Panc1 (cell line): ENCODE data around the gene ANKH. TPM values are rescaled to one million over a fixed set of nuclear protein-coding genes. Genes with fewer than 3 reads are reported as not detected.

ENCODE experiments used
- ATAC-seq: fragments of 200-7000 bp; cut with Tn5 transposase; 2 replicates; pipeline ENCODE4 v1.9.1; 2020; ENCODE audit warnings: mild to moderate bottlenecking, moderate library complexity
- BruUV-seq: library from RNA; stranded (reverse); fragments of 400-500 nt; replicated peaks from 2 replicates; lab custom pipeline; 2021; lab: Mats Ljungman, UMichigan
- CTCF ChIA-PET: fragments of 300-600 bp; sonication (Branson Sonifier 250); formaldehyde crosslinking; loops from one replicate; lab custom pipeline; 2022; ENCODE audit warnings: antibody characterized with exemption; lab: Charles Lee
- POLR2A ChIA-PET: fragments of 300-600 bp; sonication (Branson Sonifier 250); formaldehyde crosslinking; loops from one replicate; lab custom pipeline; 2022; ENCODE audit warnings: antibody characterized with exemption; lab: Charles Lee
- DNase-seq: peaks from one replicate; pipeline ENCODE4 v3.0.0-alpha.2; 2010; ENCODE audit warnings: low read depth, low spot score
- H3K27ac ChIP-seq: 2 replicates; pipeline ENCODE4 v1.5.1; 2011; ENCODE audit warnings: mild to moderate bottlenecking, low read length, inconsistent platforms
- H3K27me3 ChIP-seq: fragments of 200-500 bp; sonication (Bioruptor generic); 2 replicates; pipeline ENCODE4 v1.6.0; 2014; ENCODE audit warnings: low read length, inconsistent platforms; ENCODE audit not compliant: control insufficient read depth, insufficient read depth
- H3K36me3 ChIP-seq: fragments of 200-500 bp; sonication (Bioruptor generic); 2 replicates; pipeline ENCODE4 v1.5.1; 2014; ENCODE audit warnings: inconsistent platforms, mild to moderate bottlenecking, low read length, moderate library complexity; ENCODE audit not compliant: control insufficient read depth, insufficient read depth
- H3K4me1 ChIP-seq: 2 replicates; pipeline ENCODE4 v1.5.1; 2011; ENCODE audit warnings: inconsistent platforms, mild to moderate bottlenecking, low read length, moderate library complexity; ENCODE audit not compliant: control insufficient read depth, insufficient read depth
- H3K4me3 ChIP-seq, 2 experiments: 2 replicates each; pipeline ENCODE4 v1.5.1; 2011 to 2012; ENCODE audit warnings: low read depth in 2 of 2, low read length in 2 of 2, mild to moderate bottlenecking in 2 of 2, inconsistent platforms in 1 of 2, moderate library complexity in 1 of 2
- H3K9me3 ChIP-seq: fragments of 200-500 bp; sonication (Bioruptor generic); 2 replicates; pipeline ENCODE4 v1.5.1; 2014; ENCODE audit warnings: low read depth, mild to moderate bottlenecking, inconsistent platforms, low read length, moderate library complexity; ENCODE audit not compliant: control insufficient read depth, insufficient read depth
- POLR2AphosphoS5 ChIP-seq: IDR thresholded peaks from 2 replicates; pipeline ENCODE4 v1.6.1; 2012; ENCODE audit warnings: mild to moderate bottlenecking, low read depth, low read length, moderate library complexity
- SIN3A ChIP-seq: IDR thresholded peaks from 2 replicates; pipeline ENCODE4 v1.6.1; 2012; ENCODE audit warnings: low read depth, mild to moderate bottlenecking, low read length, moderate library complexity, borderline replicate concordance; ENCODE audit not compliant: insufficient read depth
- TCF7L2 ChIP-seq: IDR thresholded peaks from 2 replicates; pipeline ENCODE4 v1.6.1; 2011; ENCODE audit warnings: mild to moderate bottlenecking, low read depth, low read length, inconsistent platforms
- in situ Hi-C: cut with HindIII; loops from 2 replicates; pipeline ENCODE4 v1.10.0; 2016; ENCODE audit warnings: low sequenced_read_pairs, low pct_unique_long_range_greater_than_20kb
- intact Hi-C: fragments of 100-400 bp; cut with micrococcal nuclease; formaldehyde crosslinking; loops from one replicate; pipeline ENCODE4 v1.10.0; 2022; ENCODE audit not compliant: unreplicated experiment
- total RNA-seq: library from RNA; stranded (reverse); gene quantifications from one replicate; pipeline ENCODE4 v1.2.1, GENCODE V29; 2021; ENCODE audit not compliant: unreplicated experiment
- TF ChIP-seq, protein P1 (sequence below): fragments of 450-650 bp; IDR thresholded peaks from 2 replicates; pipeline ENCODE4 v1.5.1; 2017; ENCODE audit warnings: mild to moderate bottlenecking
- TF ChIP-seq, protein P2 (sequence below), 2 experiments: IDR thresholded peaks; 2 replicates each; pipeline ENCODE4 v1.6.1; 2011 to 2012; ENCODE audit warnings: low read depth in 2 of 2, control low read depth in 1 of 2, low read length in 1 of 2, mild to moderate bottlenecking in 1 of 2, moderate library complexity in 1 of 2; ENCODE audit not compliant: insufficient read depth in 1 of 2

Gene ANKH
- total RNA-seq, 1 experiment from 2014 or later: 11.2 TPM

DNA sequence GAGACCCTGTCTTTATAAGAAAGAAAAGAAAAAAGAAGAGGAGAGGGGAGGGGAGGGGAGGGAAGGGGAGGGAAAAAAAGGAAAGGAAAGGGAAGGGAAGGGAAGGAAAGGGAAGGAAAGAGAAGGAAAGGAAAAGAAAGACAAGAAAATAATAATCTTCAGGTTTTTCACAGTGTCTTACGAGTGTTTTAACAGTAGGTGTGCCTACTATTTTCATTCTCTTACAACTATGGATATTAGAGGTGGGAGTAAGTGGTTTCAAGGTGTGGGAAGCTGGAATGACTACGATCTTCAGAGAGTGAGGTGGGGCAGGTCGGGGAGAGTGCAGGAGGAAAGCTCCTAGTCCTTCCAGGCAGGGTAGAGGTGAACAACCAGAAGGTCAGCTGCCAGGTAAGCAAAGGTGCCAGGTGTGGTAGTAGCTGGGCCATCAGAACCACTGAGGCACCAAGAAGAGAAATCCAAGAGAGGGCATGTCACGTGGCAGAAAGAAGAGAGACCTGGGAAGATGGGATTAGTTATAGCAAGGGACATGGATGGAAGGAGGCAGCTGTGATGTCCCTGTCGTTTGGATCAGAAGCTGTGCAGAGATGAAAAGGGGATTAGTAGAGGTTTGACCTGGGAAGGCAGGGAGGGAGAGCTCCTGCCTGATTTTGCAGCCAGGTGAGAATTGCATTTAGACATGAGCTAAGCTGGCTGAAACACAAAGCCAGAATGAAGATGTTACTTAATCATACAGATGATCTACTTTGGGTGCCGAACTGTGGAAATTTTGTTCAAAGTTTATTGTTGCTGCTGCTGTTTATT lies 111.6 kb downstream of the ANKH start:
- no peak overlapping the region for H3K27ac ChIP-seq
- no peaks in the 10 kb centered on the region for H3K4me1 ChIP-seq
- H3K9me3 ChIP-seq: no peaks in the 10 kb centered on the region
- no peak for DNase-seq
- H3K27me3 ChIP-seq: no peaks in the 10 kb centered on the region
- H3K4me3 ChIP-seq: no peak overlapping the region
- ChIA-PET POLR2A (no interaction called here), CTCF (no interaction called here)
- no peak for TF ChIP-seq TCF7L2
- no peaks in the 10 kb centered on the region for H3K36me3 ChIP-seq
- no peak for ATAC-seq
- in situ Hi-C loops: no loop called here
- BruUV-seq: no TSS peak
- intact Hi-C loops: no loop called here

DNA sequence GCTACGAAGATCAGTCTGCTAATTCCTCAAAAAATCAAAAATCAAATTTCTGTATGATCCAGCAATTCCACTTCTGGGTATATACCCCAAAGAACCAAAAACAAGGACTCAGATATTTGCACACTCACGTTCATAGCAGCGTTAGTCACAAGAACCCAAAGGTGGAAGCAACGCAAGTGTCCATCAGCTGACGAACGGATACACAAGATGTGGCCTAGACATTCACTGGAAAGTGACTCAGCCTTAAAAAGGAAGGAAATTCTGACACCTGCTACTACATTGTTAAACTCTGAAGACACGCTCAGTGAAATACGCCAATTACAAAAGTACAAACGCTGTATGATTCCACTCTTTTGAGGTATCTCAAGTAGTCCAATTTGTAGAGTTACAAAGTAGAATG lies 113.7 kb downstream of the ANKH start:
- intact Hi-C loops: no loop called here
- CTCF ChIA-PET: no interaction called here
- no peak for DNase-seq
- H3K9me3 ChIP-seq: no peaks in the 10 kb centered on the region
- in situ Hi-C loops: no loop called here
- H3K4me3 ChIP-seq: no peak overlapping the region
- H3K36me3 ChIP-seq: no peaks in the 10 kb centered on the region
- no peak overlapping the region for H3K27ac ChIP-seq
- BruUV-seq: no TSS peak
- no peaks in the 10 kb centered on the region for H3K27me3 ChIP-seq
- no peak for ATAC-seq
- POLR2A ChIA-PET: no interaction called here
- no peaks in the 10 kb centered on the region for H3K4me1 ChIP-seq
- no peak for TF ChIP-seq TCF7L2
- TF ChIP-seq, protein P1, sequence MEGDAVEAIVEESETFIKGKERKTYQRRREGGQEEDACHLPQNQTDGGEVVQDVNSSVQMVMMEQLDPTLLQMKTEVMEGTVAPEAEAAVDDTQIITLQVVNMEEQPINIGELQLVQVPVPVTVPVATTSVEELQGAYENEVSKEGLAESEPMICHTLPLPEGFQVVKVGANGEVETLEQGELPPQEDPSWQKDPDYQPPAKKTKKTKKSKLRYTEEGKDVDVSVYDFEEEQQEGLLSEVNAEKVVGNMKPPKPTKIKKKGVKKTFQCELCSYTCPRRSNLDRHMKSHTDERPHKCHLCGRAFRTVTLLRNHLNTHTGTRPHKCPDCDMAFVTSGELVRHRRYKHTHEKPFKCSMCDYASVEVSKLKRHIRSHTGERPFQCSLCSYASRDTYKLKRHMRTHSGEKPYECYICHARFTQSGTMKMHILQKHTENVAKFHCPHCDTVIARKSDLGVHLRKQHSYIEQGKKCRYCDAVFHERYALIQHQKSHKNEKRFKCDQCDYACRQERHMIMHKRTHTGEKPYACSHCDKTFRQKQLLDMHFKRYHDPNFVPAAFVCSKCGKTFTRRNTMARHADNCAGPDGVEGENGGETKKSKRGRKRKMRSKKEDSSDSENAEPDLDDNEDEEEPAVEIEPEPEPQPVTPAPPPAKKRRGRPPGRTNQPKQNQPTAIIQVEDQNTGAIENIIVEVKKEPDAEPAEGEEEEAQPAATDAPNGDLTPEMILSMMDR: no peak
- TF ChIP-seq POLR2AphosphoS5: no peak
- TF ChIP-seq, protein P2, sequence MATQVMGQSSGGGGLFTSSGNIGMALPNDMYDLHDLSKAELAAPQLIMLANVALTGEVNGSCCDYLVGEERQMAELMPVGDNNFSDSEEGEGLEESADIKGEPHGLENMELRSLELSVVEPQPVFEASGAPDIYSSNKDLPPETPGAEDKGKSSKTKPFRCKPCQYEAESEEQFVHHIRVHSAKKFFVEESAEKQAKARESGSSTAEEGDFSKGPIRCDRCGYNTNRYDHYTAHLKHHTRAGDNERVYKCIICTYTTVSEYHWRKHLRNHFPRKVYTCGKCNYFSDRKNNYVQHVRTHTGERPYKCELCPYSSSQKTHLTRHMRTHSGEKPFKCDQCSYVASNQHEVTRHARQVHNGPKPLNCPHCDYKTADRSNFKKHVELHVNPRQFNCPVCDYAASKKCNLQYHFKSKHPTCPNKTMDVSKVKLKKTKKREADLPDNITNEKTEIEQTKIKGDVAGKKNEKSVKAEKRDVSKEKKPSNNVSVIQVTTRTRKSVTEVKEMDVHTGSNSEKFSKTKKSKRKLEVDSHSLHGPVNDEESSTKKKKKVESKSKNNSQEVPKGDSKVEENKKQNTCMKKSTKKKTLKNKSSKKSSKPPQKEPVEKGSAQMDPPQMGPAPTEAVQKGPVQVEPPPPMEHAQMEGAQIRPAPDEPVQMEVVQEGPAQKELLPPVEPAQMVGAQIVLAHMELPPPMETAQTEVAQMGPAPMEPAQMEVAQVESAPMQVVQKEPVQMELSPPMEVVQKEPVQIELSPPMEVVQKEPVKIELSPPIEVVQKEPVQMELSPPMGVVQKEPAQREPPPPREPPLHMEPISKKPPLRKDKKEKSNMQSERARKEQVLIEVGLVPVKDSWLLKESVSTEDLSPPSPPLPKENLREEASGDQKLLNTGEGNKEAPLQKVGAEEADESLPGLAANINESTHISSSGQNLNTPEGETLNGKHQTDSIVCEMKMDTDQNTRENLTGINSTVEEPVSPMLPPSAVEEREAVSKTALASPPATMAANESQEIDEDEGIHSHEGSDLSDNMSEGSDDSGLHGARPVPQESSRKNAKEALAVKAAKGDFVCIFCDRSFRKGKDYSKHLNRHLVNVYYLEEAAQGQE (IDR thresholded peaks at IDR 0.05; ENCODE audit: insufficient read depth in 1 of 2, low read depth in 2 of 2, low read length in 1 of 2): no peak
- TF ChIP-seq SIN3A: no peak

DNA sequence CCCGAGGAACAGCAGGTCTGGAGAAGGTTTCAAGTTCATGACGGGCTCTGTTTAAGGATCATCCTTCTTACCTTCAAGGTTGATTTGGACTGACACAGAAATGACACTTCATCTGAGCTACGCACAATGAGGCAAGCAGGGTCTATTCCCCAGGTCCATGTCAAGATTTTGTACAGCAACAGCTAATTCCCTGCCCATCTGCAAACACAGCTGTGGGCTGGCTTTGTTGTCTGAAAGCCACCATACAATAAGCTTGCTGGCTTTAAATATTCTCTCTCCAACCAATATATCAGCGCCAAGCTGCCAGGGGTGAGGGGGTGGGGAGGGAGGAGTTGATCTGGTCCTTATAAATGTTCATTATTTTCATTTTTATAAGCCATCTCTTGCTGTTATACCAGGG lies 115.1 kb downstream of the ANKH start:
- no peak overlapping the region for H3K27ac ChIP-seq
- no TSS peak for BruUV-seq
- H3K4me1 ChIP-seq: no peaks in the 10 kb centered on the region
- DNase-seq (no peak), ATAC-seq (no peak)
- no peaks in the 10 kb centered on the region for H3K36me3 ChIP-seq
- no peaks in the 10 kb centered on the region for H3K9me3 ChIP-seq
- intact Hi-C loops: no loop called here
- TF ChIP-seq, protein P1: no peak
- TF ChIP-seq TCF7L2 (no peak), POLR2AphosphoS5 (no peak), SIN3A (no peak)
- TF ChIP-seq, protein P2 (IDR thresholded peaks at IDR 0.05; ENCODE audit: insufficient read depth in 1 of 2, low read depth in 2 of 2, low read length in 1 of 2): no peak
- POLR2A ChIA-PET: no interaction called here
- H3K27me3 ChIP-seq: no peaks in the 10 kb centered on the region
- CTCF ChIA-PET: no interaction called here
- no peak overlapping the region for H3K4me3 ChIP-seq
- in situ Hi-C loops: no loop called here
